Measurements from ENCODE around the gene ILKAP.

The ILKAP gene

GRCh38 chr2:238124488-238125126 lies 78.9 kb downstream of the ILKAP start:
- DNase-seq (ENCODE audit: low read depth in 1 of 2, low spot score in 1 of 2) = no peak

DNA sequence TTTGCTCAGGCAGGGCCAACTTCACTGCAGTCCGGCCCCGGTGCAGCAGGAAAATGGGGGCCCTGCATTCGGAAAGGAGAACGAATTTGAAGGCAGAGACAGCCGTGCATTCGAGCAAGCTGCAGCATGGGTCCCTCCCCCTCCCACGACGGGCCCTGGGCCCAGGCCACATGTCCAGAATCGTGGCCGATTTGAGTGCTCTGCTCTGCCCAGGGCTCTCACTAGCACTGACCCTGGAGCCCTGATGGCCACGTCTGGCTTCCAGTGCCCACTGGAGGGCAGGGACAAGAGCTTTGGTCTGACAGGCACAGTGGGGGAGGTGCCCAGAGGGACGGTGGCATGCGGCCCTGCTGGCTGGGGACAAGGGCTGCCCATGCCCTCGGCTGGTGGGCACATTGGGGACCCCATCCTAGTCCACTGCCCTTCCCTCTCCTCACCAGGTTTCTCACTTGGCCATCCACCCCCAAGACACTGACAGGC lies 79.5 kb downstream of the ILKAP start:
- no peak for DNase-seq (ENCODE audit: low read depth in 1 of 2, low spot score in 1 of 2)

- DNase-seq (ENCODE audit: low read depth in 1 of 2, low spot score in 1 of 2) = no peak
Observed at GRCh38 chr2:238123218-238123971, 80.1 kb downstream of the ILKAP start.

- no peak for DNase-seq (ENCODE audit: low read depth in 1 of 2, low spot score in 1 of 2)
Observed at GRCh38 chr2:238122287-238123217, 80.9 kb downstream of the ILKAP start.

DNA sequence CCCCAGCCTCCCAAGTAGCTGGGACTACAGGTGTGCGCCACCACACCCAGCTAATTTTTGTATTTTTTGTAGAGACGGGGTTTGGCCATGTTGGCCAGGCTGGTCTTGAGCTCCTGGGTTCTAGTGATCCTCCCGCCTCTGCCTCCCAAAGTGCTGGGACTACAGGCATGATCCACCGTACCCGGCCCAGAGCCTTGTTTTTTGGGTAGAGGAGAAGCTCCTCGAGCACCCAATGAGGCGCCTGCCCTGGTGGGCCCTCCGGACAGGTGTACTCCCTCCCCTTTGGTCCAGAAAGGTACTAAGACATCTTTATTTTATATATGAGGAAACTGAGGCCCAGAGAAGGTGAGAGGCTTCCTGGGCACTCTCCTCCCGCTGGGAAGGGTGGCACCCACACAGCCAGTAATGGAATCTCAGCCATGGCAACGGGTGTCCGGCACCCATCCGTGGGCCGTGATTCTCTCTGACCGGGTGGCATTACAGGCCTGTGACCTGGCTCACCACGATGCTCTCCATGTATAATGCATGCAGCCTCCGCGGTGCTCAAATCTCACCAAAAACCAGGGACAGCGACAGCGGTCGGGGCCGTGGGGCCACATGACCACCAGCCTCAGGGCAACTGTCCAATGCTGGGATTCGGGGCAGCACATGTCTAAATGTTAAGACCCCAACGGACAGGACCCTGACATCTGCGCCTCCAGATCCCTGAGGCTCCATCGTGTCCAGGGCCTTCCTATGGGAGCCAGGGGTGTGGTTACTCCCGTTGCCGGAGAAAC lies 81.8 kb downstream of the ILKAP start:
- DNase-seq (ENCODE audit: low read depth in 1 of 2, low spot score in 1 of 2) = no peak

- DNase-seq (ENCODE audit: low read depth in 1 of 2, low spot score in 1 of 2) = no peak
Observed at GRCh38 chr2:238120463-238121298, 82.8 kb downstream of the ILKAP start.
